NCI-H2227 (cell line): ENCODE data around the gene THRAP3.
"Not testable (repeated sequence)": the region's sequence is repeated elsewhere in the genome, so short reads cannot be mapped to it uniquely, and the experiment has no call there.

ENCODE experiments used
- DNase-seq: peaks from one replicate; lab custom pipeline; 2025; ENCODE audit not compliant: unreplicated experiment; lab: John Stamatoyannopoulos, UW

THRAP3 gene, protein sequence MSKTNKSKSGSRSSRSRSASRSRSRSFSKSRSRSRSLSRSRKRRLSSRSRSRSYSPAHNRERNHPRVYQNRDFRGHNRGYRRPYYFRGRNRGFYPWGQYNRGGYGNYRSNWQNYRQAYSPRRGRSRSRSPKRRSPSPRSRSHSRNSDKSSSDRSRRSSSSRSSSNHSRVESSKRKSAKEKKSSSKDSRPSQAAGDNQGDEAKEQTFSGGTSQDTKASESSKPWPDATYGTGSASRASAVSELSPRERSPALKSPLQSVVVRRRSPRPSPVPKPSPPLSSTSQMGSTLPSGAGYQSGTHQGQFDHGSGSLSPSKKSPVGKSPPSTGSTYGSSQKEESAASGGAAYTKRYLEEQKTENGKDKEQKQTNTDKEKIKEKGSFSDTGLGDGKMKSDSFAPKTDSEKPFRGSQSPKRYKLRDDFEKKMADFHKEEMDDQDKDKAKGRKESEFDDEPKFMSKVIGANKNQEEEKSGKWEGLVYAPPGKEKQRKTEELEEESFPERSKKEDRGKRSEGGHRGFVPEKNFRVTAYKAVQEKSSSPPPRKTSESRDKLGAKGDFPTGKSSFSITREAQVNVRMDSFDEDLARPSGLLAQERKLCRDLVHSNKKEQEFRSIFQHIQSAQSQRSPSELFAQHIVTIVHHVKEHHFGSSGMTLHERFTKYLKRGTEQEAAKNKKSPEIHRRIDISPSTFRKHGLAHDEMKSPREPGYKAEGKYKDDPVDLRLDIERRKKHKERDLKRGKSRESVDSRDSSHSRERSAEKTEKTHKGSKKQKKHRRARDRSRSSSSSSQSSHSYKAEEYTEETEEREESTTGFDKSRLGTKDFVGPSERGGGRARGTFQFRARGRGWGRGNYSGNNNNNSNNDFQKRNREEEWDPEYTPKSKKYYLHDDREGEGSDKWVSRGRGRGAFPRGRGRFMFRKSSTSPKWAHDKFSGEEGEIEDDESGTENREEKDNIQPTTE

DNA sequence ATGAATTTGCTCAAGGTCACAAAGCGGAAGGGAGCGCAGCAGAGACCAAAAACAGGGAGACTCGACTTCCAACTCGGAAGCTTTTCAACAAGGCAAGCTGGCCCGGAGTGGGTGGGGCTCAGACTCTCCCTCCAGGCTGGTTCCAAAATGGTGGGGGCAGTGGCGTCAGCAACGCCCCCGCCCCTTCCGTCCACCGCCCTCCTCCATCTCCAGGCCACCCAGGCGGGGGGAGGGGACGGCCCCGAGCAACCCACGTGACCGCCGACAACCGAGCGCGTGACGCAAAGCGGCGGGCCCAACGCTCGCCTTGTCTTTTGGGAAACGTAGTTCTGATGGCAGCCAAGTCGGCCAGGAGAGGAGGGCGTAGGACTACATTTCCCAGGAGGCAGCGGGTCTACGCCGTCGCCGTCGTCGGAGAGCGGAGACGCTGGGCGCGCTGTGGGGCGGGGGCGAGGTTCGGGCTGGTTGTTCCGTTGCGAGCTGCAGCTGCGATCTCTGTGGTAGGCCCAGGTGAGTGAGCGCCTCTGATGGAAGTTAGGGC, at the start of gene THRAP3:
Gene THRAP3, plus strand, starts transcription at position 448 of the 541 bp plus-strand sequence. CDS start 58,121 bp downstream, outside the sequence.
- peak; percentile 100 for DNase-seq

DNA sequence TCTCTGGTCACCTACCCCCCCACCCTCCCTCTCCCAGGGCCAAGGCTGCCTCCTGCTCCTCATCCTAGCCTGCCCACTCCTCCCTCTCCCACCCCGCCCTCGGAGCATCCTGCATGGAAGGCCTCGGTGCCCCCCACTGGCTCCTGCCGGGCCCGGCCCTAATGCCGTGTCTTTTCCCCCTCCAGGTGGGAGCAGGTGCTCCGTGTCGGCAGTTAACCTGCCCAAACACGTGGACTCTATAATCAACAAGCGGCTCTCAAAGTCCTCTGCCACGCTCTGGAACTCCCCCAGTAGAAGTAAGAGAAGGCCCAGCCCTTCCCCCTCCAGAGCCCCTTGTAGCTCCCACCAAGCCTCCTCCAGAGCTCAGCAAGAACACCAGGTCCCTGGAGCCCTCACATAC, 49.5 kb upstream of the THRAP3 start:
- DNase-seq = no peak

DNA sequence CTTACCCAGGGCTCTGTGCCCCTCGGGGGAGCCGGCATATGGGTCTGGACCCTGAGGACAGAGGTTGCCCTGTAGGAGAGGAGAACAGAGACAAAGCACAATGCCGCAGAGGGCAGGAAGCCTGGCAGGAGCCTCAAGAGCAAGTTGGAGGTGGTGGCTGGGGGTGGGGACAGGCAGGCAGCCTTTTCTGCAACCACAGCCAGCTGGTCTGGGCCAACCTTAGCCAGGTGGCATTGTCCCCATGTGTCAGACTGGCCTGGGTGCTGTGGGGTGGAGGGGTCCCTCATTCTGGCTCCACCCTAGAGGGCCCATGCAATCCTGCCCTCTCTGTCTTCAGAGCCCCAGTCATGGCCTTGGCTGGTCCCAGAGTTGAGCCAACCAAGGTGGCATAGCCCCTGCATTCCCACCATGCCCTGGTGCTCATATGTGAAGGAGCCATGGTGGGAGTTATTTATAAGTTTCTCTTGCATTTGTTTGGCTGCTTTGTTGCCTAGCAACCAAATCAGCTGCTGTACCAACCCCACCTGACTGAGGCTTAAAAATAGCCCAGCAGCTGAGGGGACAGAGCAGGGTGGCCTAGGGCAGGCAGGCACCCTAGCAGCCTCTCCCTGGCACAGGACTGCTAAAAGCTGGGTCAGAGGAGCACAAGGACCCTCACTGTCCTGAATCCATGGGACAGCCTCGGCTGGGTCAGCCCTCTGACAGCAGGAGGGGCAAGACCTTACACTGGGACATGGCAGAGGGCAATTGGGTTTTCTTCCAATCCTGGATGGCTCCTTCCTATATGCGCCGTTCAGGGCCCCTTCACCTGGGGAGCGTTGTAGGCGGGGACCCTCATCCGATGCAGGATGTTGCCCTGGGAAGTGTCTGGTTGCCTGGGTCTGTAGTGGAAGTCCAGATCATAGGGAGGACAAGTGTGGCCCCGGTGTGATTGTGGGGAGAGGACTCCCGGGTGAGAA, 48.8 kb upstream of the THRAP3 start:
- DNase-seq = peak; percentile 42

DNA sequence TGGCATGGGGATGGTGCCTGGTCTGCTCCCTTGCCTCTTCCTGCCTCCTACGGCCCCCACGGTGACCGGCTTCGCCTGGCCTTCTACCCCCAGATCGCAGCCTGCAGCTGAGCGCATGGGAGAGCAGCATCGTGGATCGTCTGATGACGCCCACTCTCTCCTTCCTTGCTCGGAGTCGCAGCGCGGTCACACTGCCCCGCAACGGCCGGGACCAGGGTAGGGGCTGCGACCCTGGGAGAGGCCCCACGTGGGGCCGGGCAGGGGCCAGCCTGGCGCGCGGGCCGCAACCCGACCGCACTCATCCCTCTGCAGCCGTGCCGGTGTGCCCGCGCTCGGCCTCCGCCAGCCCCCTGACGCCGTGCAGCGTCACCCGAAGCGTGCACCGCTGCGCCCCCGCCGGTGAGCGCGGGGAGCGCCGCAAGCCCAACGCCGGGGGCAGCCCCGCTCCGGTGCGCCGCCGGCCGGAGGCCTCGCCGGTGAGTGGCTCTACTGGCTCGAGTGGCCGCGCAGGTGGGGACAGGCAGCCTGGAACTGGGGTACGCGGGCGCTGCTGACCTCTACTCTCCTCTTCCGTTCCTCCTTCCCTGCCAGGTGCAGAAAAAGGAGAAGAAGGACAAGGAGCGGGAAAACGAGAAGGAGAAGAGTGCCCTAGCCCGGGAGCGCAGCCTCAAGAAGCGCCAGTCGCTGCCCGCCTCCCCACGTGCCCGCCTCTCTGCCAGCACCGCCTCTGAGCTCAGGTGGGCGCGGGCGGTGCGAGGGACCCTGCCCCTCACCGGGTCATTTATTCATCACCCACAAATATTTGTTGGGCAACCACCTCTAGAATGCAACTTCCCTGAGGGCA, 47.9 kb upstream of the THRAP3 start:
- no peak for DNase-seq

DNA sequence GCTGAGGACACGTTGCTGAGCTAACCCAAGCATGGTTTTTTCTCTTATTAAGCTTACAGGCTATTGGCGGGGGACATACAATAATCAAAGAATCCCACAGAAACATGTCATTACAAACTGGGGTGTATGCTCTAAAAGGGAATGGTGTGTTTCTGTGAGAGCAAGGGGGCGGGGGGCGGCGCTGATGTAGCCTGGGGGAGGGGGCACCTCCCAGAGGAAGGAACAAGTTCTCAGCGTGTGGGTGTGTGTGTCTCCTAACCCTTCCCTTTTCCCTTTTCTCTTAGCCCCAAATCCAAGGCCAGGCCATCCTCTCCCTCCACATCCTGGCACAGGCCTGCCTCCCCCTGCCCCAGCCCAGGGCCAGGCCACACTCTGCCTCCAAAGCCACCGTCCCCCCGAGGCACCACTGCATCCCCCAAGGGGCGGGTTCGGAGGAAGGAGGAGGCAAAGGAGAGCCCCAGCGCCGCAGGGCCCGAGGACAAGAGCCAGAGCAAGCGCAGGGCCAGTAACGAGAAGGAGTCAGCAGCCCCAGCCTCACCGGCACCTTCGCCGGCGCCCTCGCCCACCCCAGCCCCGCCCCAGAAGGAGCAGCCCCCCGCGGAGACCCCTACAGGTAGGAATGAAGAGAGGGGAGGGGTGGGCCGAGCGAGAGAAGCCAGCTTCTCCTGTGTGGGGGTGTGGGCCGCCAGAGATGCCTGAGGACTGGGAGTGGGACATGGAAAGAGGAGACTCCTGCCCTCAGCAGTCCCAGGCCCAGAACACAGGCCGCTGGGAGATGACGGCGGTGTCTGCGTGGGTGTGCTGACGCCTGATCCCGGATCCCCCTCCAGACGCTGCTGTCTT, 46.4 kb upstream of the THRAP3 start:
- DNase-seq = no peak

DNA sequence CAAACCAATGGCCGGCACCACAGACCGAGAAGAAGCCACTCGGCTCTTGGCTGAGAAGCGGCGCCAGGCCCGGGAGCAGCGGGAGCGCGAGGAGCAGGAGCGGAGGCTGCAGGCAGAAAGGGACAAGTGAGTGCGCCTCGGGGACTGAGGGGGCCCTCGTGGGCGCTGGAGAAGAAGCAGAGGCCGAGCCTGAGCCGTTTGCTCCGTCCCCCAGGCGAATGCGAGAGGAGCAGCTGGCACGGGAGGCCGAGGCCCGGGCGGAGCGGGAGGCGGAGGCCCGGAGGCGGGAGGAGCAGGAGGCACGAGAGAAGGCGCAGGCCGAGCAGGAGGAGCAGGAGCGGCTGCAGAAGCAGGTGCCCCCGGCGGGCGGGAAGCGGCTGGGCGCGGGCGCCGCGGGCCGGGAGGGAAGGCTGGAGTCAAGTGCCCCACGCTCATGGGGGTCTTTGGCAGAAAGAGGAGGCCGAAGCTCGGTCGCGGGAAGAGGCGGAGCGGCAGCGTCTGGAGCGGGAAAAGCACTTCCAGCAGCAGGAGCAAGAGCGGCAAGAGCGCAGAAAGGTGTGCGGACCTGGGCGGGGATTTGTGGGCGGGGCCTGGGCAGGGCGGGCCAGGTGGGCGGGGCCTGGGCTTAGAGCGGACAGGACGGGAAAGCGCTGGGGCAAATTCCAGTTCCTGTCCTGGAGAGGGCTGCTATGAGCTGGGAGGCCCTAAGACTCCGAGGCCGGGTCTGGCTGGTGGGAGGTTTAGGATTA, 45.6 kb upstream of the THRAP3 start:
- DNase-seq = no peak

DNA sequence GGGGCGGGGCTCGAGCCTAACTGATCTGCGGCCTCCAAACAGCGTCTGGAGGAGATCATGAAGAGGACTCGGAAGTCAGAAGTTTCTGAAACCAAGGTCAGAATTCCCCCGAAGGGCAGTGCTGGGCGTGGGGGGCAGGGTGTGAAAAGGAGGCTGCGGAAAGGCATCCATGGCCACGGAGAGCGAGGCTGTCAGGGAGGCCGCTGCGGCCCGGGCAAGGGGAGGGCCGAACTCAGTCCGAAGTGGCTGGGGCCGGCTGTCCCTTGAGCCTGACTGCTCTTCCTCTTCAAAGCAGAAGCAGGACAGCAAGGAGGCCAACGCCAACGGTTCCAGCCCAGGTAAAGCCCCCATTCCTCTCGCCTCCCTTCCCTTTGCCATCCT, 45.0 kb upstream of the THRAP3 start:
- no peak for DNase-seq

DNA sequence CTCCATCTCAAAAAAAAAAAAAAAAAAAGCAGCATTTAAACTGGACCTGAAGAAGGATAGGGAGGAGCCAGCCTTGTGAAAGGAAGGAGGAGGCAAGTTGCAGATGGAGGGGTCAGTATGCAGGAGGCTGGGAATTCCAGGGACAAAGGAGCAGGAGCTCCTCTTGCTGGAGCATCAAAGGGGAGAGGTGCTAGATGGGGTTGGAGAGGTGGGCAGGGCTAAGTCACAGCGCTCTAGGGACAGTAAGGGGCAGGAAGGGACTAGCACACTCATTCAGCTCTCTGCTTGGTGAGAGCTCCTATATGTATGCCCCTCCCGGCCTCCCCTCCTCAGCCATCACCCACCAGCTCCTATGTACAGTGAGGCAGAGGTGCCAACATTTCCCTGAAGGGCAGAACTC, 41.5 kb upstream of the THRAP3 start:
- DNase-seq = no peak

DNA sequence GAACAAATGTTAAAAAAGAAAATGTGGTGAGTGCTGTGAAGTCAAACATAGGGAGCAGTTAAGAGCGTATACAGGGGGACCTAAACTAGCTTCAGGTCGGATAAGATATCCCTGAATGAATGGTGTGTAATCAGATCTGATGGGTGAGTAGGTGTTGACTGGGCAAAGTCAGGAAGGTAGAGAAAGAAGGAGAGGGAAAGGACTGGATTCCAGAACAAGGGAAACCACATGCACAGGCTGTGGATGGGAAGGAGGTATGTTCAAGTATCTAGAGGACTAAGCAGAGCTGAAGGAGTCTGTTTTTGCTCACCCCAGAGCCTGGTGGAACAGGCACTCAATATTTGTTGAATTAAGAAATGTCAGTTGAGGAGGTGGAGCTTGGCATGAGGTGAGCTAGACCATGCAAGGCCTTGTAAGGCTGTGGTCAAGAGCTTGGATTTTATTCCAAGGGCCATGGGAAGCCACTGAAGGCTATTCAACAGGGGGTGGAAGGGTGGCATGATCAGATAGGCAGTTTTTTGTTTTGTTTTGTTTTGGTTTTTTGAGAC, 40.9 kb upstream of the THRAP3 start:
- DNase-seq = no peak

DNA sequence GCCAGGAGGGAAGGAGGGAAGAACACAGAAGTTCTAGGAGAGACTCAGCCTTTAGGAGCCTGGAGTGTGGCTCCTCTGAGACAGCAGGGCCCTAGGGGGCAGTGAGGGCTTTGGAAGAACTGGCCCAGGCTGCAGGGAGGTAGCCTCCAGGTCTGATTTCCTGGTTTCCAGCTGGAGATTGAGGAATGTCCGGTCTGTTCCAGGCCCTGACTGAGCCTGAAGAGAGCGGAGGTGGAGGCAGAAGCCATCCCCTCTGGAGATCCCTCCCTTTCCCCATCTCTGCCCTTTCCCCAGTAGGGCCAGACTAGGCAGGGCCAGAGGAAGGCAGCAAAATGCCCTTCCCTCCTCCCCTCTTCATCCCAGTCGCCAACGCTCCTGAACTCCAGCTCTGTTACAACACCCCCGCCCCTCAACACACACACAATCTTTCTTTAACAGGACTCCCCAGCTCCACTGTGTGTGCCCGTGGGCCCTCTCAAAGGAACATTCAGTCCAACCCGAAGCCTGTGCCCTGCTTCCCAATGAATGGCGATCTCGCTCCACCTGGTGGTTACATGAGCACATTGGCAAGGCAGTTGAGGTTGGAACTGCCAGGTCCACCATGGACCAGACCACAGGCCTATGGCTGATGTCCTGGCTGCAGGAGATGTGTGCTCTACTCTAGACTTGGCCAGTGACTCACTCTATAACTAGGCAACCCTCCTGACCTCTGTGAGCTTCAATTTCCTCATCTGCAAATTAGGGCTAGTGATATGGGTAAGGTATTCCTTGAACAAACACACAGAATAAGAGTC, 36.2 kb upstream of the THRAP3 start:
- peak; percentile 91 for DNase-seq

DNA sequence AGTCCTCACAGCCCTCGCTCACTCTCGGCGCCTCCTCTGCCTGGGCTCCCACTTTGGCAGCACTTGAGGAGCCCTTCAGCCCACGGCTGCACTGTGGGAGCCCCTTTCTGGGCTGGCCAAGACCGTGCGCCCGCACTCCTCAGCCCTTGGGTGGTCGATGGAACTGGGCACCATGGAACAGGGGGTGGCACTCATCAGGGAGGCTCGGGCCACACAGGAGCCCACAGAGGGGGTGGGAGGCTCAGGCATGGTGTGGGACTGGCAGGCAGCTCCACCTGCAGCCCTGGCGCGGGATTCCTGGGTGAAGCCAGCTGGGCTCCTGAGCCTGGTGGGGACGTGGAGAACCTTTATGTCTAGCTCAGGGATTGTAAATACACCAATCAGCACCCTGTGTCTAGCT, 27.4 kb upstream of the THRAP3 start:
- DNase-seq = not testable (repeated sequence)

DNA sequence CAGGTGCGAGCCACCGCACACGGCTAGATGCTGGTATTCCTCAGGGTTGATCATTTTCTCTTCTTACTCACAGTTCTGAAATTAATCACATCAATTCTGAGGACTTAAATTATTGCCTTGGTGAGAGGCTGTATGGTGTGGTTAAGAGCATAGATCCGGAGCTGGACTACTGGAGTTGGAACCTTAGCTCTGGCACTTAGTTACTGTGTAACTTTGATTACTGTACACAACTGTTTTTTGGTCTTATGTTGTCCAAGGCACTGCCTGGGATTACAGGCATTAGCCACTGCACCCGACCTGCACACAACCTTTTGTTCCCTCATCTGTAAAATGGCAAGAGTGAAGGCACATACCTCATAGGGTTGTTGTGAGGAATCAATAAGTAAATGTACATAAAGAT, 25.6 kb upstream of the THRAP3 start:
- DNase-seq = no peak

DNA sequence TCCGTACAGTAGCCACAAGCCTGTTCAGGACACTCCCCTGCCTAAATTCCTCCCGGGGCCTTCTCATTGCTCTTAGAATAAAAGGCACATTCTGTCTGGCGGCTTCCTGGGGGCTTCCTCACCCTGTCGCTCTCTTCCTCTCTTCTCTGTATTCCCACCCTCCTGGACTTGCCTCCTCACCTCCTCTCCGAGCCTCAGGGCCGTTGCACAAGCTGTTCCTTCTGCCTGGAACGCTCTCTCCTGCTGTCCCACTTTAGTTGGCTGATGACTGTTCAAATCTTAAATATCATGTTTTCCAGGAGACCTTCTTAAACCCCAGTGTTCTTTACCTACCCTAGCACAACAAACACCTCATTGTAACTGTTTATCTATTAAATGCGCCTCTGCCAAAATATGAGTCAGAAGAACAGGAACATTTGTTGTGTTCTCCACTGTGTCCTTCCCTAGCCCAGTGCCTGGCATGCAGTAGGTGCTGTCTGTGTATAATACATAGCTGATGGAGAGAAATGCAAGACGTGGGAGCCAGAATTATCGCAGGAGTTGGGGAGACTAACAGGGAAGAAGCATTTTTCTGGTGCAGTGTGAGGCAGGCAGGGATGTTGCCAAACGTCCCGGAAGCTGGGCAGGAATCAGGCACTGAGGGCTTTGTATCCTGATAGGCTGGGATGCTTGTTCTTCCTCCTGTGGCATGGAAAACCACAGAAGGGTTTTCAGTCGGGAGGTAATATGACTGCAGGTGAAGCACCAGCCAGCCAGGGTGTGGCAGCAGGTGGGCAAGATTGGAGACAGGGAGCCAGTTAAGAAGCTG, 24.1 kb upstream of the THRAP3 start:
- no peak for DNase-seq

DNA sequence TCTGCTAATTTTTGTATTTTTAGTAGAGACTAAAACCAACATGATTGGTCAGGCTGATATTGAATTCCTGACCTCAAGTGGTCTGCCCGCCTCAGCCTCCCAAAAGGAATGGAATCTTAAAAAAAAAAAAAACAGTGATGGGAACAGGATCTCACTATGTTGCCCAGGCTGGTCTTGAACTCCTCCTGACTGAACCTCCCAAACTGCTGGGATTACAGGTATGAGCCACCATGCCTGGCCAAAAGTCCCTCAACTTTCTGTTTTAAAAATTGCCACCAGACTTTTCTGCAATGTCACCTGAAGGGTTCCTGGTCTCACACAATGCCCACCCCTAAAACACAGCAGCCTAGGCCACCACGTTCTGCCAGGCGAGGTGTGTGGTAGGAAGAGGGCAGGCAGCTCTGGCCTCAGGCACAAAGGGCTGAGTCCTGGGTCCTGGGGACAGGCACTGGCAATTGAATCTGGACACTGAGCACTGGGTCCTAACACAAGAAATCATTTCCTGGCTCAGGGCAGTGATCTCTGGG, 21.2 kb upstream of the THRAP3 start:
- DNase-seq = no peak

DNA sequence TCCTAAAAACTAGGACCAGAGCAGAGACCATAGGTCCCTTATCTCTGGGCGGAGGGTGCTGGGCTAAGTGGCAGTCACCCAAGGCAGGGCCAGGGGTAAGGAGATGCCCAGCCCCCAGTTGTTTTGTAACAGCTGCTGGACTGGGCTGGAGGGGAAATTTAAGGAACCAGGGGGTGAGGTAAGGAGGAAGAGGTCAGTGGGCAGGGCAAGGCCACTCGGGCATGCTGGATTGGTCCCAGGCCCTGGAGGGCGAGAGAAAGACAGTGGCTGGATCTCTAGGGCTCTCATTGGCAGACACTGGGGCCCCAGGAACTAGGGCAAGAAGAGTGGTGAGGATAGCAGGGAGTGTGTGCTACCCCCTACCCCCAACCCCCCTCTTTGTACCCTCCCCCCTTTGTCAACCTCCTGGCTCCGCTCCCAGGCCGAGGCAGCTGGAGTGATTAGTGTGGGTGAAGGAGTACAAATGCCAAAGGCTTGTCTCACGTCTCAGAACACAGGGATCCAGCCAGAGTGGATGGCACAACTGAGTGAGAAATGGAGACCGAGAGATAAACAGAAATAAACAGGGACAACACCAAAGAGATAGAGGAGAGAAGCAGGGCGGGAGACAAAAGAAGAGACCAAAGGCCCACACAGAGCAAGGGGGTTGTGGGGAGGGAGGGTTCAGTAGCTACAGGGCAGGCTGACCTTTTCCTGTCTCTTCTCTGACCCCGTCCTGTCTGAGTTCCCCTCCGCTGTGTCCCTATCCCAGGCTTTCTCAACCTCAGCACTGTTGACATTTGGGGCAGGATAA, 20.5 kb upstream of the THRAP3 start:
- peak; percentile 10 for DNase-seq
